ENCODE measurements around the gene PDX1.
A peak's percentile ranks its signal among the peaks of the same experiment; 100 is the strongest.
"Not testable (repeated sequence)": the region's sequence is repeated elsewhere in the genome, so short reads cannot be mapped to it uniquely, and the experiment has no call there.

The PDX1 gene

DNA sequence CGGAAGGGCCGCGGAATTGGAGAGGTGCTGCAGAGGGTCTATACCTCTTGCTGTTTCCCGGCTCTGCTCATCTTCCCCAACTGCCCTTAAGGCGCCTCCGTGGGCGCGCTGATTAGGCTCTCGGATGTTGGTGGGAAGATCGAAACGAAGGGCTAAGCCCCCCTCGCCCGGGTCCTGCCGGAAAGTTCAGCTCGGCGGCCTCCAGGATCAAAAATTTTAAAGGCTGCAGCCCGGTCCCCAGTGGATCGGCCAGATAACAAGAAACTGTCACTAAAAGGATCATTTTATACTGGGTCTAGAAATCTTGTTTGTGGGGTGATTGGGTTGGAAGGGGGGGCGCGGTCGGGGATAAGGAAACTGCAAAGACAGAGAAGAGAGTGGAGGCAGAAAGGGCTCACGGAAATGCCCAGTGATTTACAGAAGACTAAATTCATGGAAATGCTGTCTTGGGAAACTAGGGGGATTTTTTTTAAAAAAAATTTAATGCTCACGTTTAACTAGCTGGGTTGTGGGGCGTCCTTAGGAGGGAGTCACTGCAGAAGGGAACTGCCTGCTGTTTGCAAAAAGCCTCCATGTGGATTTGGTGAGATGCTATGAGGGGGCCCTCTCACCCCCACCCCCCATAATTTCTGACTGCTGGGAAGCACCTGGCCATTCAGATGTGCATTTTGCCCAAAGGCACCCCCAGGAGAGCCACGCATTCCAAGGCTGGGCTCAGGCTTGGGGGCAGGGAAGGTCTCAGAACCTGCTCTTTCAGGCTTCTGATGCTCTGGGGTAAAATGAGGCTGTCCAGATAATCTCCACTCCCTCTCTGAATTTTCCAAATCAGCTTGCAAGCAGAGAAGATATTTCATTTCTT lies 41.7 kb downstream of the PDX1 start:
- TF ChIP-seq, protein P1, sequence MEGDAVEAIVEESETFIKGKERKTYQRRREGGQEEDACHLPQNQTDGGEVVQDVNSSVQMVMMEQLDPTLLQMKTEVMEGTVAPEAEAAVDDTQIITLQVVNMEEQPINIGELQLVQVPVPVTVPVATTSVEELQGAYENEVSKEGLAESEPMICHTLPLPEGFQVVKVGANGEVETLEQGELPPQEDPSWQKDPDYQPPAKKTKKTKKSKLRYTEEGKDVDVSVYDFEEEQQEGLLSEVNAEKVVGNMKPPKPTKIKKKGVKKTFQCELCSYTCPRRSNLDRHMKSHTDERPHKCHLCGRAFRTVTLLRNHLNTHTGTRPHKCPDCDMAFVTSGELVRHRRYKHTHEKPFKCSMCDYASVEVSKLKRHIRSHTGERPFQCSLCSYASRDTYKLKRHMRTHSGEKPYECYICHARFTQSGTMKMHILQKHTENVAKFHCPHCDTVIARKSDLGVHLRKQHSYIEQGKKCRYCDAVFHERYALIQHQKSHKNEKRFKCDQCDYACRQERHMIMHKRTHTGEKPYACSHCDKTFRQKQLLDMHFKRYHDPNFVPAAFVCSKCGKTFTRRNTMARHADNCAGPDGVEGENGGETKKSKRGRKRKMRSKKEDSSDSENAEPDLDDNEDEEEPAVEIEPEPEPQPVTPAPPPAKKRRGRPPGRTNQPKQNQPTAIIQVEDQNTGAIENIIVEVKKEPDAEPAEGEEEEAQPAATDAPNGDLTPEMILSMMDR (IDR thresholded peaks at IDR 0.05; ENCODE audit: control extremely low read depth, extremely low read depth, low read depth, missing control alignments), result no peak
- DNase-seq (ENCODE audit: extremely low spot score), result no peak
- CTCF ChIA-PET, result interaction anchor here (1.3 to 7.9 kb wide), 5 partner anchors 7 to 603 kb away, joined by 3 to 70 read pairs (median 10); no protein-coding TSS in a partner anchor
- POLR2A ChIA-PET, result no interaction called here

DNA sequence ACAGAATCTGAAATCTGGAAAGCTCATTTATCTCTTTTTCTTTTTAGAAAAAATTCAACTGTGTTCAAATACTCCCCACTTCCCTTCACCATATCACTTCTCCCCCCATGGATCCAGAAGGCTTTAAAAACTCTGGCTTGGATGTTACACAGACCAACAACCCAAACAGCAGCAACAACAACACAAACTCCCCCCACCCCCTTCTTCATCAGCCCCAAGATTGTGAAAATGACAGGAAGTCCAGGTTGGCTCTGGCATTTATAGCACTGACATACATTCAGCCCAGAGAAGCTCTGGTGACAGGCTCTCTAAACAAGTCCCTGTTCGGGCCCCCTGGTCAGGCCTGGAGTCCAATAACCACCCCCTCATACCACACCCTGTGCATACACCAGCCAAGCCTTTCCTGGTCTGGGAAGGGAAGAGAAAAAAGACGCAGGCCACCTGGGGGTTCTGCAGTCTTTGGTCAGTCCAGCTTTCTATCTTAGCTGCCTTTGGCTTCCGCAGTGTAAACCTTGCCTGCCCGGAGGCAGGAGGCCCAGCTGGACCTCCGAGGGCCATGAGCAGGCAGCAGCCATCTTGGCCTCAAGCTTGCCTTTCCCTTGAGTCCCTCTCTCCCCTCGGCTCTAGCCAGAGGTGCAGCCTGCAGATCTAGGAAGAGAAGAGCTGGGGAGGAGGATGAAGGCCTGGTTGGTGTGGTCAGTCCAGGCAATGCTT lies 42.5 kb downstream of the PDX1 start:
- ChIA-PET CTCF (interaction anchor here (1.3 to 7.9 kb wide), 5 partner anchors 8 to 604 kb away, joined by 3 to 70 read pairs (median 10); no protein-coding TSS in a partner anchor), POLR2A (no interaction called here)
- no peak for DNase-seq (ENCODE audit: extremely low spot score)
- TF ChIP-seq, protein P1 (IDR thresholded peaks at IDR 0.05; ENCODE audit: control extremely low read depth, extremely low read depth, low read depth, missing control alignments), result no peak

DNA sequence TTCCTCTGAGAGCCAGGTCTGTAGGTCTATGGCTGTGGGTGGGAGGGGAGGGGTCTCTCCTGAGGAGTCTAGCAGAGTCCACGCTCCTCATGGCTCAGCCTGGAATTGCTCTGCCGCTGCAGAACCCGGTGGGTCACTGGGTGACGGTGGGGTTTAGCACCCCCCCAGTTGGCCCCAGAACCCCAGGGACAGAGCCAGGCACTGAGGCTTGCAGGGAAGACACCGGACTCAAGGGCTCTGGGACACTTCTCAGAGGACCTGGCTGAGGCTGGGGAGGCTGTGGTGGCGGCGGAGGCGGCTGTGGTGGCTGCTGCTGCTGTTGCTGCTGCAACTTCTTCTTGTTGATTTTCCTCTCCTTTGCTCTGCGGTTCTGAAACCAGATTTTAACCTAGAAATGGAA lies 43.2 kb downstream of the PDX1 start:
- CTCF ChIA-PET, result interaction anchor here (1.3 to 7.9 kb wide), 4 partner anchors 8 to 601 kb away, joined by 3 to 70 read pairs (median 19); no protein-coding TSS in a partner anchor

DNA sequence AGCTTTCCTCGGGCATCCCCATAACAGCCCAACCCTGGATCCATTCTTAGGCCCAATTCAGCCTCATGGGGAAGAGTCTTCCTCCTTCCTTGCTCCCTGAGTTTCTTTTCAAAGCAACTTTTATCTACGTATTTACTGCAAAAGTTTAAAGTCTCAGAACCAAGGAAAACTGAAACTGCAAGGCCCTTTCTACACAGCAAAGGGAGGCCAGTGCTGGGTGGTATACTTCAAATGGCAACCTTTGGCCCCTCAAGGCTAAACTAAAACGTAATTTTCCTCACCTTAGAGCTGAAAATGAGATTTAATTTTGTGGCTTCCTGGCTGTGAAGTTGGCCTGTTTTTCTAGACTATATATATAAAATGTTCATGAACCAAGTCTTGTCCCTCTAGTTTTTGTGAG lies 43.7 kb downstream of the PDX1 start:
- ChIA-PET POLR2A (no interaction called here), CTCF (interaction anchor here (1.3 to 4.7 kb wide), 5 partner anchors 9 to 601 kb away, joined by 3 to 28 read pairs (median 10); no protein-coding TSS in a partner anchor)
- TF ChIP-seq, protein P1 (IDR thresholded peaks at IDR 0.05; ENCODE audit: control extremely low read depth, extremely low read depth, low read depth, missing control alignments), result no peak
- no peak for DNase-seq (ENCODE audit: extremely low spot score)

More for the DNA sequence above, 43.2 kb downstream of the PDX1 start:
- no peak for DNase-seq (ENCODE audit: extremely low spot score)
- TF ChIP-seq, protein P1 (IDR thresholded peaks at IDR 0.05; ENCODE audit: control extremely low read depth, extremely low read depth, low read depth, missing control alignments), result no peak
- POLR2A ChIA-PET, result no interaction called here

DNA sequence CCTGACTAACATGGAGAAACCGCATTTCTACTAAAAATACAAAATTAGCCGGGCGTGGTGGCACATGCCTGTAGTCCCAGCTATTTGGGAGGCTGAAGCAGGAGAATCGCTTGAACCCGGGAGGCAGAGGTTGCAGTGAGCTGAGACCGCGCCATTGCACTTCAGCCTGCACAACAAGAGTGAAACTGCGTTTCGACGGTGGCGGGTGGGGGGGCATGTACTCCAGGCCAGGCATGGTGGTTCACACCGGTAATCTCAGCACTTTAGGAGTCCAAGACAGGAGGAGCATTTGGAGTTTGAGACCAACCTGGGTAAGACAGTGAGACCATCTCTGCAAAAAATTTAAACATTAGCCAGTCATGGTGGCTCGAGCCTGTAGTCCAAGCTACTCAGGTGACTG lies 44.4 kb downstream of the PDX1 start:
- DNase-seq (ENCODE audit: extremely low spot score); POLR2A ChIA-PET: not testable (repeated sequence)
- CTCF ChIA-PET, result interaction anchor here (1.3 to 4.7 kb wide), 3 partner anchors 10 to 137 kb away, joined by 4 to 28 read pairs (median 10); no protein-coding TSS in a partner anchor

DNA sequence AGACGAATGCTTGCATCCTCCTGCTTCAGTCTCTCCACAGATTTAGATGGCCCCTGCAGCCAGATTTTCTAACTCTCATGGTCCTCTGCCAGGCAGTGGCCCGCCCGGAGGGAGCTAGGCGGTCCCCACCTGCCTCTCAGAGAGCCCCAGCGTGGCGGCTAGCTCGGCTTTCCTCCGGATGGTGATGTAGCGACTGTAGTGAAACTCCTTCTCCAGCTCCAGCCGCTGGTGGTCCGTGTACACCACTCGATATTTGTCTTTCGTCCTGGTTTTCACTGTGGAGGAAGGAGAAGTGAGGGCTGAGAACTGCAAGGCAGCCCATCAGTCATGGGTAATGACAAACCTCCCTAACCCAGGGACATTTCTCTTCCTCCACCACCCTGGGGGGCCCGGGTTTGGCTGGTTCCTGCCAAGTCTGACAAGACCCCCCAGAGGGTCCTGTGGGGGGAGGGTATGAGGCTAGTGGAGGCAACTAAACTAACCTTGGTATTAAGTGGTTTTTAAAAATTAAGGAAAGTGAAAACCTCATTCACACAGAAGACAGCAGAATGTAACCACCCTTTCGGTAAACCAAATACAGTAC lies 45.0 kb downstream of the PDX1 start:
- DNase-seq (ENCODE audit: extremely low spot score), result peak; percentile 16
- ChIA-PET POLR2A (no interaction called here), CTCF (interaction anchor here (1.3 to 4.7 kb wide), 3 partner anchors 10 to 138 kb away, joined by 4 to 28 read pairs (median 10); no protein-coding TSS in a partner anchor)
- TF ChIP-seq, protein P1 (IDR thresholded peaks at IDR 0.05; ENCODE audit: control extremely low read depth, extremely low read depth, low read depth, missing control alignments), result no peak

All from GM10248 (cell line).